Midbrain (tissue), 1 donor: ENCODE results near the gene MIDN.
"Not testable (repeated sequence)": the region's sequence is repeated elsewhere in the genome, so short reads cannot be mapped to it uniquely, and the experiment has no call there.

ENCODE experiments used
- DNase-seq: peaks from one replicate; lab custom pipeline; 2025; lab: John Stamatoyannopoulos, UW

MIDN gene

GRCh38 chr19:1294688-1295087 lies 46.3 kb downstream of the MIDN start:
- DNase-seq, result no peak

GRCh38 chr19:1295169-1296012 lies 47.0 kb downstream of the MIDN start:
- no peak for DNase-seq

- no peak for DNase-seq
Observed at GRCh38 chr19:1296078-1296477, 47.7 kb downstream of the MIDN start.

GRCh38 chr19:1296575-1297271 lies 48.3 kb downstream of the MIDN start:
- no peak for DNase-seq

- DNase-seq, result no peak
Observed at GRCh38 chr19:1298235-1298634, 49.9 kb downstream of the MIDN start.

- no peak for DNase-seq
Observed at GRCh38 chr19:1299801-1300200, 51.4 kb downstream of the MIDN start.

GRCh38 chr19:1300744-1301490 lies 52.5 kb downstream of the MIDN start:
- DNase-seq, result no peak

GRCh38 chr19:1302533-1303239 lies 54.3 kb downstream of the MIDN start:
- DNase-seq, result peak; percentile 77

GRCh38 chr19:1304197-1304924 lies 56.0 kb downstream of the MIDN start:
- no peak for DNase-seq

- DNase-seq, result not testable (repeated sequence)
Observed at GRCh38 chr19:1305354-1305753, 57.0 kb downstream of the MIDN start.

GRCh38 chr19:1307320-1307719 lies 58.9 kb downstream of the MIDN start:
- DNase-seq, result no peak

GRCh38 chr19:1307755-1308303 lies 59.4 kb downstream of the MIDN start:
- no peak for DNase-seq

- DNase-seq, result no peak
Observed at GRCh38 chr19:1308718-1309117, 60.3 kb downstream of the MIDN start.
